A673 (cell line): ENCODE results near the gene LMOD2.

Source experiments
- EZH2 ChIP-seq: fragments of 200-600 bp; sonication (generic); IDR thresholded peaks from 2 replicates; pipeline ENCODE4 v1.6.1; 2017; ENCODE audit warnings: borderline replicate concordance, low read depth, mild to moderate bottlenecking, mixed read lengths, antibody characterized with exemption, low read length; ENCODE audit not compliant: poor library complexity, severe bottlenecking
- TF ChIP-seq, protein P1 (sequence below): fragments of 300-800, 200-600 bp; sonication (generic); conservative IDR thresholded peaks from 2 replicates; pipeline ENCODE4 v1.5.1; 2017; ENCODE audit warnings: low read depth, mild to moderate bottlenecking, antibody characterized with exemption, low read length, moderate library complexity, mixed read lengths

GRCh38 chr7:123662755-123663154 is 7.1 kb downstream of the LMOD2 start:
- TF ChIP-seq, protein P1, sequence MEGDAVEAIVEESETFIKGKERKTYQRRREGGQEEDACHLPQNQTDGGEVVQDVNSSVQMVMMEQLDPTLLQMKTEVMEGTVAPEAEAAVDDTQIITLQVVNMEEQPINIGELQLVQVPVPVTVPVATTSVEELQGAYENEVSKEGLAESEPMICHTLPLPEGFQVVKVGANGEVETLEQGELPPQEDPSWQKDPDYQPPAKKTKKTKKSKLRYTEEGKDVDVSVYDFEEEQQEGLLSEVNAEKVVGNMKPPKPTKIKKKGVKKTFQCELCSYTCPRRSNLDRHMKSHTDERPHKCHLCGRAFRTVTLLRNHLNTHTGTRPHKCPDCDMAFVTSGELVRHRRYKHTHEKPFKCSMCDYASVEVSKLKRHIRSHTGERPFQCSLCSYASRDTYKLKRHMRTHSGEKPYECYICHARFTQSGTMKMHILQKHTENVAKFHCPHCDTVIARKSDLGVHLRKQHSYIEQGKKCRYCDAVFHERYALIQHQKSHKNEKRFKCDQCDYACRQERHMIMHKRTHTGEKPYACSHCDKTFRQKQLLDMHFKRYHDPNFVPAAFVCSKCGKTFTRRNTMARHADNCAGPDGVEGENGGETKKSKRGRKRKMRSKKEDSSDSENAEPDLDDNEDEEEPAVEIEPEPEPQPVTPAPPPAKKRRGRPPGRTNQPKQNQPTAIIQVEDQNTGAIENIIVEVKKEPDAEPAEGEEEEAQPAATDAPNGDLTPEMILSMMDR, result no peak
- TF ChIP-seq EZH2, result no peak
